ENCODE results near the gene SGIP1.
"Not testable (repeated sequence)": the region's sequence is repeated elsewhere in the genome, so short reads cannot be mapped to it uniquely, and the experiment has no call there.

The SGIP1 gene

GRCh38 chr1:66556161-66556611, 22.2 kb downstream of the SGIP1 start:
- DNase-seq: no peak

- DNase-seq: no peak
These were observed 23.2 kb downstream of the SGIP1 start for GRCh38 chr1:66557157-66557556.

- no peak for DNase-seq
These were observed 25.6 kb downstream of the SGIP1 start for GRCh38 chr1:66559517-66559916.

GRCh38 chr1:66562561-66562960, 28.6 kb downstream of the SGIP1 start:
- no peak for DNase-seq

GRCh38 chr1:66563094-66563800, 29.3 kb downstream of the SGIP1 start:
- no peak for DNase-seq

GRCh38 chr1:66563941-66564630, 30.1 kb downstream of the SGIP1 start:
- no peak for DNase-seq

GRCh38 chr1:66570196-66570595, 36.2 kb downstream of the SGIP1 start:
- no peak for DNase-seq

- no peak for DNase-seq
These were observed 37.8 kb downstream of the SGIP1 start for GRCh38 chr1:66571789-66572188.

GRCh38 chr1:66575739-66576138, 41.8 kb downstream of the SGIP1 start:
- no peak for DNase-seq

- DNase-seq: no peak
These were observed 42.7 kb downstream of the SGIP1 start for GRCh38 chr1:66576645-66577044.

- DNase-seq: peak in 1 of 2 experiments; percentile 4
These were observed 44.9 kb downstream of the SGIP1 start for GRCh38 chr1:66578841-66579240.

GRCh38 chr1:66580081-66580480, 46.1 kb downstream of the SGIP1 start:
- DNase-seq: peak; percentile 66 to 71

- no peak for DNase-seq
These were observed 49.1 kb downstream of the SGIP1 start for GRCh38 chr1:66583021-66583420.

GRCh38 chr1:66585002-66585401, 51.0 kb downstream of the SGIP1 start:
- DNase-seq: no peak

- DNase-seq: no peak
These were observed 55.4 kb downstream of the SGIP1 start for GRCh38 chr1:66589326-66589725.

GRCh38 chr1:66592106-66592507, 58.2 kb downstream of the SGIP1 start:
- not testable (repeated sequence) for DNase-seq

- no peak for DNase-seq
These were observed 62.2 kb downstream of the SGIP1 start for GRCh38 chr1:66596191-66596590.

GRCh38 chr1:66597500-66597899, 63.5 kb downstream of the SGIP1 start:
- no peak for DNase-seq

- DNase-seq: no peak
These were observed 64.7 kb downstream of the SGIP1 start for GRCh38 chr1:66598670-66599069.

GRCh38 chr1:66599346-66599745, 65.4 kb downstream of the SGIP1 start:
- DNase-seq: no peak

GRCh38 chr1:66599899-66600737, 66.2 kb downstream of the SGIP1 start:
- no peak for DNase-seq

- no peak for DNase-seq
These were observed 71.6 kb downstream of the SGIP1 start for GRCh38 chr1:66605419-66605997.
